Heart right ventricle (tissue), 16 donors: Measurements from ENCODE around the gene FAF2. TPM values are rescaled to one million over a fixed set of nuclear protein-coding genes. Genes with fewer than 3 reads are reported as not detected.
A peak's percentile ranks its signal among the peaks of the same experiment; 100 is the strongest.

Experiments
- ATAC-seq, 8 donors: fragments of 200-7000 bp; cut with Tn5 transposase; one replicate each; pipeline ENCODE4 v1.9.1; 2020; ENCODE audit warnings: mild to moderate bottlenecking in 8 of 8, moderate library complexity in 8 of 8, moderate number of reproducible peaks in 1 of 8
- DNase-seq, 2 donors: peaks; one replicate each; pipeline ENCODE4 v3.0.0-alpha.2; 2020
- H3K27ac ChIP-seq, 10 donors: fragments of 200-600 bp; sonication (generic) in 2 of 10; one replicate each; pipeline versions ENCODE4 v1.5.0 to v1.8.0; 2020 to 2022; ENCODE audit warnings: mild to moderate bottlenecking in 3 of 10
- H3K27me3 ChIP-seq, 7 donors: fragments of 200-600 bp; one replicate each; pipeline ENCODE4 v1.8.0; 2021 to 2022; ENCODE audit warnings: mild to moderate bottlenecking in 2 of 7
- H3K36me3 ChIP-seq, 9 donors: fragments of 200-600 bp; sonication (generic) in 1 of 9; one replicate each; pipeline versions ENCODE4 v1.5.0 to v1.8.0; 2020 to 2022; ENCODE audit warnings: mild to moderate bottlenecking in 2 of 9
- H3K4me1 ChIP-seq, 9 donors: fragments of 200-600 bp; sonication (generic) in 1 of 9; one replicate each; pipeline versions ENCODE4 v1.5.0 to v1.8.0; 2020 to 2022; ENCODE audit warnings: mild to moderate bottlenecking in 4 of 9
- H3K4me3 ChIP-seq, 10 donors: fragments of 200-600 bp; sonication (generic) in 2 of 10; one replicate each; pipeline versions ENCODE4 v1.5.0 to v1.8.0; 2020 to 2022; ENCODE audit warnings: mild to moderate bottlenecking in 7 of 10, moderate library complexity in 2 of 10
- H3K9me3 ChIP-seq, 11 donors: fragments of 200-600 bp in 10 of 11; sonication (generic) in 2 of 11; one replicate each; pipeline versions ENCODE4 v1.5.0 to v1.8.0; 2013 to 2022; ENCODE audit warnings: mild to moderate bottlenecking in 2 of 11, control low read depth in 1 of 11, moderate library complexity in 1 of 11
- CTCF ChIP-seq, 9 donors: fragments of 200-600 bp; sonication (generic) in 2 of 9; IDR thresholded peaks; one replicate each; pipeline versions ENCODE4 v1.5.0 to v1.8.0; 2021 to 2022; ENCODE audit warnings: antibody characterized with exemption in 9 of 9, mild to moderate bottlenecking in 5 of 9, moderate library complexity in 1 of 9
- WGBS, 2 donors: extraction: QIAGEN DNeasy Blood & Tissue Kit; methylation state at CpG; one replicate each; pipeline ENCODE4 v1.1.7; 2013; ENCODE audit warnings: inconsistent platforms in 1 of 2; 5-methylcytosine and 5-hydroxymethylcytosine counted together
- intact Hi-C, 10 donors: fragments of 100-400 bp; cut with DNase I; formaldehyde crosslinking; loops; one replicate each; pipeline versions ENCODE4 v1.11.1 to v1.14.2; 2022
- long read RNA-seq, 3 donors: library from polyadenylated mRNA; unstranded; transcript quantifications; one replicate each; pipeline ENCODE4 v2.0.0, GENCODE V29; 2020 to 2021
- polyA plus RNA-seq, 2 donors: library from polyadenylated mRNA; stranded (reverse); fragments of 200-250 nt; gene quantifications; one replicate each; pipeline ENCODE4 v1.2.3, GENCODE V29; 2013
- total RNA-seq, 10 donors: library from RNA; stranded (reverse); fragmentation: NEBNext Ultra II Directional in 3 of 10; extraction: Animal tissue kit (Norgen Biotek cat#: 25700) in 3 of 10; gene quantifications; one replicate each; pipeline versions ENCODE4 v1.2.1 to v1.2.4, GENCODE V29; 2021 to 2023
- donor health status: Arrhythmogenic right ventricular cardiomyopathy.
- donor health status: ischemic (EF 13 %, LVEDD 7.1; RV severe dilation, severe dysfunction).
- donor health status: healthy with polysubstance abuse.
- donor health status: DM: no; HTN: yes; CAD: no.
- donor health status: DM: no; HTN: no; CAD: no.
- donor health status: ischemic (EF 25% LVEDD 6.9; RV normal size, moderate dysfunction).
- donor health status: ischemic (EF 25% LVEDD 5.7; RV mildly dilated, moderate dysfunction).
- donor health status: healthy.
- donor health status: DM: yes; HTN: yes; CAD: no.
- donor health status: Ischemic cardiomyopathy.
- donor health status: ischemic (EF 35%, LVEDD 5.7; RV mildly dilated, moderate dysfunction).
- donor health status: nonischemic (EF 11% LVEDD 7.7; RV severe dilation, severe dysfunction).
- donor health status: DM: yes; HTN: yes; CAD: no.
- donor health status: PGD.
- donor health status: ischemic (EF 29% LVEDD 5.4; RV normal size, mild dysfunction).
- donor health status: nonischemic (EF 23%, LVEDD 6.1; RV moderate dilation, normal function).

Gene FAF2
- total RNA-seq (10 to 100 TPM; 12.8 to 19.9 (median 14.9) TPM), polyA plus RNA-seq (10 to 100 TPM; 10.1 to 10.4 TPM)
- long read RNA-seq, donor 1, full-length matches to known transcripts: 11 of 16 reads
- long read RNA-seq, donor 1, partial matches to known transcripts: 5 of 16 reads
- long read RNA-seq, donor 1, other reads (novel, unspliced or antisense): 0 of 16 reads
- long read RNA-seq, donor 2, full-length matches to known transcripts: 7 of 17 reads
- long read RNA-seq, donor 2, partial matches to known transcripts: 2 of 17 reads
- long read RNA-seq, donor 2, other reads (novel, unspliced or antisense): 8 of 17 reads
- long read RNA-seq, donor 3, full-length matches to known transcripts: 34 of 63 reads
- long read RNA-seq, donor 3, partial matches to known transcripts: 7 of 63 reads
- long read RNA-seq, donor 3, other reads (novel, unspliced or antisense): 22 of 63 reads

GRCh38 chr5:176447978-176448608 lies at the start of gene FAF2:
Gene FAF2, plus strand, starts transcription at chr5:176448385. Its CDS starts 23 bp downstream, at chr5:176448408.
- peak; percentile 97 to 100 (median 99) for TF ChIP-seq CTCF (IDR thresholded peaks at IDR 0.05)
- no peaks in the 10 kb centered on the region for H3K9me3 ChIP-seq
- 0% methylated on average over 50 of the region's 50 CpGs for WGBS, 2 donors
- H3K27me3 ChIP-seq: no peaks in the 10 kb centered on the region
- peak; percentile 98 to 100 (median 99) for ATAC-seq
- H3K36me3 ChIP-seq: peaks cover 0 to 17% (median 0%) of the 10 kb centered on the region in 9 donors
- peak within 1 kb of the TSS; percentile 76 to 98 (median 95) for H3K27ac ChIP-seq
- peak within 1 kb of the TSS; percentile 70 to 96 (median 90) for H3K4me3 ChIP-seq
- peak; percentile 95 to 96 for DNase-seq
- intact Hi-C loops: loop anchor here in 6 of 10 donors (1.0 to 5.0 kb wide), 7 partner anchors 31 to 199 kb away; partner anchors contain the start of genes CLTB (in 4 of the 6), RNF44 (in 3 of the 6), KIAA1191 (in 1 of the 6) and TSPAN17 (in 1 of the 6)
- H3K4me1 ChIP-seq: peaks cover 7 to 44% (median 33%) of the 10 kb centered on the region in 9 donors

- intact Hi-C loops: loop anchor here in 1 of 10 donors (5.0 kb wide), 1 partner anchor 38 kb away; the partner anchor contains the start of gene KIAA1191
- 62 to 70% methylated on average over 17 of the region's 17 CpGs for WGBS, 2 donors
- DNase-seq: no peak
- no peak for TF ChIP-seq CTCF (IDR thresholded peaks at IDR 0.05)
- Histone ChIP-seq H3K9me3 (no peaks in the 10 kb centered on the region), H3K4me3 (no peak overlapping the region), H3K27me3 (no peaks in the 10 kb centered on the region), H3K27ac (peak overlapping the region in 8 of 10 donors; percentile 39 to 77 (median 64)), H3K4me1 (peaks cover 7 to 47% (median 32%) of the 10 kb centered on the region in 9 donors), H3K36me3 (peaks cover 0 to 77% (median 7%) of the 10 kb centered on the region in 9 donors)
- ATAC-seq: peak in 5 of 8 donors; percentile 4 to 40 (median 22)
Measured at GRCh38 chr5:176400382-176401156, 47.6 kb upstream of the FAF2 start.

- H3K4me1 ChIP-seq: peaks cover 7 to 39% (median 31%) of the 10 kb centered on the region in 9 donors
- H3K9me3 ChIP-seq: no peaks in the 10 kb centered on the region
- DNase-seq (no peak), ATAC-seq (peak in 2 of 8 donors; percentile 41 to 55)
- peaks cover 0 to 77% (median 16%) of the 10 kb centered on the region in 9 donors for H3K36me3 ChIP-seq
- 55 to 57% methylated on average over 22 of the region's 22 CpGs for WGBS, 2 donors
- intact Hi-C loops: loop anchor here in 1 of 10 donors (5.0 kb wide), 1 partner anchor 39 kb away; the partner anchor contains the start of gene KIAA1191
- H3K27me3 ChIP-seq: no peaks in the 10 kb centered on the region
- peak overlapping the region in 9 of 10 donors; percentile 39 to 77 (median 58) for H3K27ac ChIP-seq
- no peak overlapping the region for H3K4me3 ChIP-seq
- no peak for TF ChIP-seq CTCF (IDR thresholded peaks at IDR 0.05)
Measured at GRCh38 chr5:176401281-176402205, 46.6 kb upstream of the FAF2 start.
